ENCODE results near the gene SPTA1. TPM values are rescaled to one million over a fixed set of nuclear protein-coding genes. Genes with fewer than 3 reads are reported as not detected.

Gene SPTA1
- total RNA-seq (ENCODE audit: unreplicated experiment) = not detected
- long read RNA-seq = 0 reads

- Mint-ChIP-seq H3K27me3 (ENCODE audit: unreplicated experiment) (no peaks in the 10 kb centered on the region), H3K9me3 (ENCODE audit: unreplicated experiment) (no peaks in the 10 kb centered on the region), H3K36me3 (ENCODE audit: unreplicated experiment) (no peaks in the 10 kb centered on the region), H3K4me1 (ENCODE audit: low read depth, unreplicated experiment) (no peaks in the 10 kb centered on the region), H3K4me3 (ENCODE audit: unreplicated experiment) (no peak within 1 kb of the TSS), H3K27ac (ENCODE audit: unreplicated experiment) (no peak within 1 kb of the TSS)
- DNase-seq = no peak
- TF ChIP-seq CTCF (IDR thresholded peaks at IDR 0.05; ENCODE audit: partially characterized antibody, unreplicated experiment) = no peak
Measured at GRCh38 chr1:158686111-158687009, at the start of gene SPTA1. TSS of gene SPTA1 (minus strand) at chr1:158686715. CDS start at chr1:158686517, 198 bp downstream.

GRCh38 chr1:158735848-158736247, 49.3 kb upstream of the SPTA1 start:
- H3K4me1 Mint-ChIP-seq (ENCODE audit: low read depth, unreplicated experiment) = no peaks in the 10 kb centered on the region
- H3K27ac Mint-ChIP-seq (ENCODE audit: unreplicated experiment) = no peak overlapping the region
- DNase-seq = no peak
- no peak for TF ChIP-seq CTCF (IDR thresholded peaks at IDR 0.05; ENCODE audit: partially characterized antibody, unreplicated experiment)
- H3K27me3 Mint-ChIP-seq (ENCODE audit: unreplicated experiment) = peaks cover 4% of the 10 kb centered on the region
- H3K9me3 Mint-ChIP-seq (ENCODE audit: unreplicated experiment) = no peaks in the 10 kb centered on the region
- no peak overlapping the region for H3K4me3 Mint-ChIP-seq (ENCODE audit: unreplicated experiment)
- H3K36me3 Mint-ChIP-seq (ENCODE audit: unreplicated experiment) = no peaks in the 10 kb centered on the region

GRCh38 chr1:158732524-158732923, 46.0 kb upstream of the SPTA1 start:
- no peak overlapping the region for H3K4me3 Mint-ChIP-seq (ENCODE audit: unreplicated experiment)
- no peak for DNase-seq
- H3K9me3 Mint-ChIP-seq (ENCODE audit: unreplicated experiment) = no peaks in the 10 kb centered on the region
- peaks cover 4% of the 10 kb centered on the region for H3K27me3 Mint-ChIP-seq (ENCODE audit: unreplicated experiment)
- no peaks in the 10 kb centered on the region for H3K4me1 Mint-ChIP-seq (ENCODE audit: low read depth, unreplicated experiment)
- TF ChIP-seq CTCF (IDR thresholded peaks at IDR 0.05; ENCODE audit: partially characterized antibody, unreplicated experiment) = no peak
- no peaks in the 10 kb centered on the region for H3K36me3 Mint-ChIP-seq (ENCODE audit: unreplicated experiment)
- no peak overlapping the region for H3K27ac Mint-ChIP-seq (ENCODE audit: unreplicated experiment)

GRCh38 chr1:158731707-158732106, 45.2 kb upstream of the SPTA1 start:
- DNase-seq = no peak
- Mint-ChIP-seq H3K27ac (ENCODE audit: unreplicated experiment) (no peak overlapping the region), H3K9me3 (ENCODE audit: unreplicated experiment) (no peaks in the 10 kb centered on the region), H3K27me3 (ENCODE audit: unreplicated experiment) (peaks cover 4% of the 10 kb centered on the region), H3K36me3 (ENCODE audit: unreplicated experiment) (no peaks in the 10 kb centered on the region), H3K4me3 (ENCODE audit: unreplicated experiment) (no peak overlapping the region), H3K4me1 (ENCODE audit: low read depth, unreplicated experiment) (no peaks in the 10 kb centered on the region)
- TF ChIP-seq CTCF (IDR thresholded peaks at IDR 0.05; ENCODE audit: partially characterized antibody, unreplicated experiment) = no peak

- no peak for DNase-seq
- no peak for TF ChIP-seq CTCF (IDR thresholded peaks at IDR 0.05; ENCODE audit: partially characterized antibody, unreplicated experiment)
- peaks cover 4% of the 10 kb centered on the region for H3K27me3 Mint-ChIP-seq (ENCODE audit: unreplicated experiment)
- no peaks in the 10 kb centered on the region for H3K4me1 Mint-ChIP-seq (ENCODE audit: low read depth, unreplicated experiment)
- H3K4me3 Mint-ChIP-seq (ENCODE audit: unreplicated experiment) = no peak overlapping the region
- H3K9me3 Mint-ChIP-seq (ENCODE audit: unreplicated experiment) = no peaks in the 10 kb centered on the region
- no peaks in the 10 kb centered on the region for H3K36me3 Mint-ChIP-seq (ENCODE audit: unreplicated experiment)
- no peak overlapping the region for H3K27ac Mint-ChIP-seq (ENCODE audit: unreplicated experiment)
Measured at GRCh38 chr1:158730453-158730852, 43.9 kb upstream of the SPTA1 start.

Data from glutamatergic neuron (in vitro differentiated cells).